ENCODE data around the gene MAP2K2.
"Not testable (repeated sequence)": the region's sequence is repeated elsewhere in the genome, so short reads cannot be mapped to it uniquely, and the experiment has no call there.

MAP2K2 gene

DNA sequence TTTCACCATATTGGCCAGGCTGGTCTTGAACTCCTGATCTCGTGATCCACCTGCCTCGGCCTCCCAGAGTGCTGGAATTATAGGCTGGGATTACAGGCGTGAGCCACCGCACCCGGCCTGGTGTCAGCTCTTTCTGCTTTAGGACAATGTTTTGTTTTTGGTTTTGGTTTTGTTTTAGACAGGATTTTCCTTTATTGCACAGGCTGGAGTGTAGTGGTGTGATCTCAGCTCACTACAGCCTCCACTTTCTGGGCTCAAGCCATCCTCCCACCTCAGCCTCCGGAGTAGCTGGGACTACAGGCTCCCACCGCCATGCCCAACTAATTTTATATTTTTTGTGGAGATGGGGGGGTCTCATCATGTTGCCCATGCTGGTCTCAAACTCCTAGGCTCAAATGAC, 5.1 kb upstream of the MAP2K2 start:
- not testable (repeated sequence) for H2BK12ac ChIP-seq (ENCODE audit: low read length in 2 of 2); H3K36me3 ChIP-seq (ENCODE audit: control insufficient read depth in 1 of 2, insufficient read depth in 2 of 2, low read depth in 1 of 2, low read length in 2 of 2); H2AK5ac ChIP-seq (ENCODE audit: low read length, severe bottlenecking); H4K91ac ChIP-seq (ENCODE audit: low read length); H3K14ac ChIP-seq (ENCODE audit: low read length in 2 of 2); H2BK120ac ChIP-seq (ENCODE audit: low read depth, low read length); H3K4me1 ChIP-seq (ENCODE audit: control insufficient read depth, insufficient read depth, low read depth, low read length); H2BK15ac ChIP-seq (ENCODE audit: low read depth, poor library complexity, severe bottlenecking); H3K9me3 ChIP-seq (ENCODE audit: control insufficient read depth, low read length); H4K8ac ChIP-seq (ENCODE audit: low read length); H2AFZ ChIP-seq (ENCODE audit: low read depth, low read length); H3K79me1 ChIP-seq (replicated peaks; ENCODE audit: low read length, poor library complexity, severe bottlenecking); H3K4me2 ChIP-seq (ENCODE audit: low read length, poor library complexity, severe bottlenecking); H3K23ac ChIP-seq (ENCODE audit: low read length in 2 of 2); H3K27me3 ChIP-seq (ENCODE audit: control insufficient read depth in 1 of 2, insufficient read depth in 1 of 2, low read length in 2 of 2); H3K9ac ChIP-seq (ENCODE audit: low read length); H3K4me3 ChIP-seq (ENCODE audit: insufficient read depth in 1 of 2, low read depth in 1 of 2, low read length in 2 of 2); H3K18ac ChIP-seq (ENCODE audit: low read depth in 1 of 2, low read length in 2 of 2); H2BK5ac ChIP-seq (ENCODE audit: low read depth, low read length, poor library complexity, severe bottlenecking); H3K27ac ChIP-seq (ENCODE audit: low read length, poor library complexity, severe bottlenecking); H3K4ac ChIP-seq (ENCODE audit: low read depth in 1 of 2, low read length in 2 of 2)
- DNase-seq: peak; percentile 45
- WGBS: 100% methylated on average over 3 of the region's 7 CpGs

DNA sequence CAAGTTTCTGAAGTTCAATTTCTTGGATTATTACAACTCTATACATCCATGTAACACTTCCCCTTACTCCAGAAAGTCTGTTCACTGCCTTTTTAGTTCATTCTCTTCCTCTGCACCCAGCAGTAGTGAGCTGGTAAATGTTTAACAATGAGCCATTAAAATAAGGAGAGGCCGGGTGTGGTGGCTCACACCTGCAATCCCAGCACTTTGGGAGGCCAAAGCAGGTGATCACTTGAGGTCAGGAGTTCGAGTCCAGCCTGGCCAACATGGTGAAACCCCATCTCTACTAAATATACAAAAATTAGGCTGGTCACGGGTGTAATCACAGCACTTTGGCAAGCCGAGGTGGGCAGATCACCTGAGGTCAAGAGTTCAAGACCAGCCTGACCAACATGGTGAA, 3.4 kb upstream of the MAP2K2 start:
- 88% methylated on average over 4 of the region's 4 CpGs for WGBS
- not testable (repeated sequence) for H4K91ac ChIP-seq (ENCODE audit: low read length)

DNA sequence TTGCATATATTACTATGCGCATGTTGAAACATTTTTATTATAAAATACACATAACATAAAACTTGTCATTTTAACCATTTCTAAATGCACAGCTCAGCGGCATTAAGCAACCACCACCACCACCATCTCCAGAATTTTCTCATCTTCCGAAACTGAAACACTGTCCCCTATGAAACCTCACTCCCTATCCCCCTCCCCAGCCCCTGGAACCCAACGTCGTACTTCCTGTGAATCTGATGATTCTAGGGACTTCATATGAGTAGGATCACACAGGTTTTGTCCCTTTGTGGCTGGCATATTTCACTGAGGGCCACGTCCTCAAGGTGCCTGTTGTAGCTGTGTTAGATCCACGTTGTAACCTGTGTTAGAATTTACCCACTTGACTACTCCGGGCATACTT, 716 bp upstream of the MAP2K2 start:
- peaks cover 3 to 15% of the 10 kb centered on the region in 2 experiments for H3K36me3 ChIP-seq (ENCODE audit: control insufficient read depth in 1 of 2, insufficient read depth in 2 of 2, low read depth in 1 of 2, low read length in 2 of 2)
- peak overlapping the region in 1 of 2 experiments; percentile 21 for H3K18ac ChIP-seq (ENCODE audit: low read depth in 1 of 2, low read length in 2 of 2)
- DNase-seq: no peak
- peaks cover 23% of the 10 kb centered on the region for H3K4me1 ChIP-seq (ENCODE audit: control insufficient read depth, insufficient read depth, low read depth, low read length)
- H2BK12ac ChIP-seq (ENCODE audit: low read length in 2 of 2): peak overlapping the region in 1 of 2 experiments; percentile 54
- 43% methylated on average over 8 of the region's 8 CpGs for WGBS
- no peaks in the 10 kb centered on the region for H3K27me3 ChIP-seq (ENCODE audit: control insufficient read depth in 1 of 2, insufficient read depth in 1 of 2, low read length in 2 of 2)
- no peak overlapping the region for H4K91ac ChIP-seq (ENCODE audit: low read length)
- peak overlapping the region; percentile 97 for H3K9ac ChIP-seq (ENCODE audit: low read length)
- H2BK5ac ChIP-seq (ENCODE audit: low read depth, low read length, poor library complexity, severe bottlenecking): no peak overlapping the region
- no peak overlapping the region for H3K14ac ChIP-seq (ENCODE audit: low read length in 2 of 2)
- no peak overlapping the region for H2BK120ac ChIP-seq (ENCODE audit: low read depth, low read length)
- peaks cover 5% of the 10 kb centered on the region for H3K79me1 ChIP-seq (replicated peaks; ENCODE audit: low read length, poor library complexity, severe bottlenecking)
- H3K27ac ChIP-seq (ENCODE audit: low read length, poor library complexity, severe bottlenecking): no peak overlapping the region
- H2AK5ac ChIP-seq (ENCODE audit: low read length, severe bottlenecking): no peak overlapping the region
- H2AFZ ChIP-seq (ENCODE audit: low read depth, low read length): no peak overlapping the region
- H3K4ac ChIP-seq (ENCODE audit: low read depth in 1 of 2, low read length in 2 of 2): no peak overlapping the region
- no peaks in the 10 kb centered on the region for H3K9me3 ChIP-seq (ENCODE audit: control insufficient read depth, low read length)
- peak overlapping the region; percentile 85 for H4K8ac ChIP-seq (ENCODE audit: low read length)
- H3K4me2 ChIP-seq (ENCODE audit: low read length, poor library complexity, severe bottlenecking): peak overlapping the region; percentile 98
- H3K23ac ChIP-seq (ENCODE audit: low read length in 2 of 2): no peak overlapping the region
- H3K4me3 ChIP-seq (ENCODE audit: insufficient read depth in 1 of 2, low read depth in 1 of 2, low read length in 2 of 2): peak overlapping the region in 1 of 2 experiments; percentile 98
- H2BK15ac ChIP-seq (ENCODE audit: low read depth, poor library complexity, severe bottlenecking): no peak overlapping the region

More for the DNA sequence above, 3.4 kb upstream of the MAP2K2 start:
- not testable (repeated sequence) for H3K18ac ChIP-seq (ENCODE audit: low read depth in 1 of 2, low read length in 2 of 2); H2AFZ ChIP-seq (ENCODE audit: low read depth, low read length); H2BK12ac ChIP-seq (ENCODE audit: low read length in 2 of 2); H2BK5ac ChIP-seq (ENCODE audit: low read depth, low read length, poor library complexity, severe bottlenecking); DNase-seq; H3K9me3 ChIP-seq (ENCODE audit: control insufficient read depth, low read length); H3K9ac ChIP-seq (ENCODE audit: low read length); H3K4ac ChIP-seq (ENCODE audit: low read depth in 1 of 2, low read length in 2 of 2); H3K4me2 ChIP-seq (ENCODE audit: low read length, poor library complexity, severe bottlenecking); H4K8ac ChIP-seq (ENCODE audit: low read length); H3K23ac ChIP-seq (ENCODE audit: low read length in 2 of 2); H3K4me3 ChIP-seq (ENCODE audit: insufficient read depth in 1 of 2, low read depth in 1 of 2, low read length in 2 of 2); H3K27me3 ChIP-seq (ENCODE audit: control insufficient read depth in 1 of 2, insufficient read depth in 1 of 2, low read length in 2 of 2); H3K36me3 ChIP-seq (ENCODE audit: control insufficient read depth in 1 of 2, insufficient read depth in 2 of 2, low read depth in 1 of 2, low read length in 2 of 2); H3K79me1 ChIP-seq (replicated peaks; ENCODE audit: low read length, poor library complexity, severe bottlenecking); H2AK5ac ChIP-seq (ENCODE audit: low read length, severe bottlenecking); H3K27ac ChIP-seq (ENCODE audit: low read length, poor library complexity, severe bottlenecking); H2BK15ac ChIP-seq (ENCODE audit: low read depth, poor library complexity, severe bottlenecking); H3K14ac ChIP-seq (ENCODE audit: low read length in 2 of 2); H2BK120ac ChIP-seq (ENCODE audit: low read depth, low read length)
- H3K4me1 ChIP-seq (ENCODE audit: control insufficient read depth, insufficient read depth, low read depth, low read length): peaks cover 16% of the 10 kb centered on the region

DNA sequence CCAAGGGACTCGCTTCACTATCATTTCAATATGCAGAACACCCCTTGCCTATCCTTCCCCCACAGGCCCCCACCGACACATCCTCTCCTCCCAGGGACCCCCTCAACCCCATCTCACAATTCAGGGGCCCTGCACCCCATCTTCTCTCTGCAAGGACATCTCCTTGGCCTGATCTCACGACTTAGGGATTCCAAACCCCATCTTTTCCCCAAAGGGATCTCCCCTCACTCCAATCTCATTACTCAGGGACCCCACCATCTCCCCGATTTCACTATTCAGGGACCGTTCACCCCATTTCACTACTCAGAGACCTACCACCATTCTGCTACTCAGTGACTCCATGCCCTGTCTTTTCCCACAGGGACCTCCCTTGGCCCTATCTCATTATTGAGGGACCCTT, 1.4 kb downstream of the MAP2K2 start:
- no peak overlapping the region for H2AFZ ChIP-seq (ENCODE audit: low read depth, low read length)
- peaks cover 23% of the 10 kb centered on the region for H3K4me1 ChIP-seq (ENCODE audit: control insufficient read depth, insufficient read depth, low read depth, low read length)
- H3K27ac ChIP-seq (ENCODE audit: low read length, poor library complexity, severe bottlenecking): no peak overlapping the region
- no peaks in the 10 kb centered on the region for H3K9me3 ChIP-seq (ENCODE audit: control insufficient read depth, low read length)
- H3K9ac ChIP-seq (ENCODE audit: low read length): peak overlapping the region; percentile 97
- H3K27me3 ChIP-seq (ENCODE audit: control insufficient read depth in 1 of 2, insufficient read depth in 1 of 2, low read length in 2 of 2): no peaks in the 10 kb centered on the region
- 77% methylated on average over 5 of the region's 5 CpGs for WGBS
- H3K36me3 ChIP-seq (ENCODE audit: control insufficient read depth in 1 of 2, insufficient read depth in 2 of 2, low read depth in 1 of 2, low read length in 2 of 2): peaks cover 15 to 31% of the 10 kb centered on the region in 2 experiments
- peak overlapping the region in 1 of 2 experiments; percentile 47 for H3K23ac ChIP-seq (ENCODE audit: low read length in 2 of 2)
- DNase-seq: no peak
- H3K4ac ChIP-seq (ENCODE audit: low read depth in 1 of 2, low read length in 2 of 2): peak overlapping the region in 1 of 2 experiments; percentile 64
- H3K79me1 ChIP-seq (replicated peaks; ENCODE audit: low read length, poor library complexity, severe bottlenecking): peaks cover 7% of the 10 kb centered on the region
- peak overlapping the region; percentile 70 for H2AK5ac ChIP-seq (ENCODE audit: low read length, severe bottlenecking)
- H4K8ac ChIP-seq (ENCODE audit: low read length): no peak overlapping the region
- H4K91ac ChIP-seq (ENCODE audit: low read length): no peak overlapping the region
- H2BK5ac ChIP-seq (ENCODE audit: low read depth, low read length, poor library complexity, severe bottlenecking): no peak overlapping the region
- H3K14ac ChIP-seq (ENCODE audit: low read length in 2 of 2): peak overlapping the region in 1 of 2 experiments; percentile 87
- no peak overlapping the region for H2BK120ac ChIP-seq (ENCODE audit: low read depth, low read length)
- H3K4me3 ChIP-seq (ENCODE audit: insufficient read depth in 1 of 2, low read depth in 1 of 2, low read length in 2 of 2): peak overlapping the region; percentile 98
- H3K18ac ChIP-seq (ENCODE audit: low read depth in 1 of 2, low read length in 2 of 2): peak overlapping the region in 1 of 2 experiments; percentile 48
- H2BK12ac ChIP-seq (ENCODE audit: low read length in 2 of 2): no peak overlapping the region
- H3K4me2 ChIP-seq (ENCODE audit: low read length, poor library complexity, severe bottlenecking): peak overlapping the region; percentile 94
- H2BK15ac ChIP-seq (ENCODE audit: low read depth, poor library complexity, severe bottlenecking): no peak overlapping the region
